Measurements from ENCODE around the gene BAD. TPM values are rescaled to one million over a fixed set of nuclear protein-coding genes. Genes with fewer than 3 reads are reported as not detected.

BAD gene
- total RNA-seq, 2 experiments from 2014 or later = 38.3 to 43.9 TPM

DNA sequence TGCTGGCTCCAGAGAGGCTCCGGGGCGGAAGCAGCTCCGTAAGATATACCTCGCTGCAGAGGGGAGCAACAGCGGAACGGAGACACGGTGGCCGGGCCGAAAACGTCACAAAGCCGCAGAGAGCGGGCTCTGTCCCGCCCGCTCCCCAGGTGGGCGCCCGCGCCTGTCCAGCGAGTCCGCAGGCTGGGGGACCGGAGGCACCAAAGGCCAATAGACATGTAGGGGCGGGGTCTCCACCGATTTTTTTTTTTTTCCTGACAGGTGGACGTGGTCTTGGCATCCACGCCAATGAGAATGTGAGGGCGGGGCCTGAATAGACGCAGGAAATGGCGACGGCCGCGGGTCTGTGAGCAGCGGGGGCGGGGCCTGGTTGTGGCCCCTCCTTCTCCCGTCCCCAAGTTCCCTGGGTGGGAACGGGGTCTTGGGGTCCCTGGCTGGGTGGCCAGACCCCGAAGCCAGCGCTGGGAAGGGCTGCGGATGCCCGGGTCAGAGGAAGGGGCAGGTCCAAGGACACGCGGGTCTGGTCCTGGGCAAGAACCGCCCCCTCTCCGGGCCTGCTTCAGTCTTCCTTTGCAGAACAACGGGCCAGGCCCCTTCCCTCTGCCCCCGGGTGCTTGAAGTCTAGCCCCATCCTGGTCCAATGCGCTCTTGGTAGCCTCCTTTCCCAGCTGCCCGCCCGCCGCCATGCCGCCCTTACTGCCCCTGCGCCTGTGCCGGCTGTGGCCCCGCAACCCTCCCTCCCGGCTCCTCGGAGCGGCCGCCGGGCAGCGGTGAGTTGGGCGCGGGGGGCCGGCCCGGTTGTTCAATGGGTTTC, 54.1 kb downstream of the BAD start, which contains the start of gene DNAJC4:
TSS of gene DNAJC4 (plus strand) at position 378 of the 814 bp plus-strand sequence. CDS start at position 685, 307 bp downstream.
- POLR2A ChIA-PET = interaction anchor here (0.6 to 2.7 kb wide), 6 partner anchors 10 to 1639 kb away, joined by 3 to 14 read pairs (median 4); partner anchors contain the start of genes FERMT3, FKBP2 and TUT1
- Mint-ChIP-seq H3K4me1 (ENCODE audit: low read depth) (peaks cover 59% of the 10 kb centered on the region), H3K27me3 (ENCODE audit: low read depth) (no peaks in the 10 kb centered on the region), H3K9me3 (ENCODE audit: insufficient read depth) (no peaks in the 10 kb centered on the region), H3K27ac (peak within 1 kb of the TSS; percentile 91), H3K4me3 (peak within 1 kb of the TSS; percentile 87), H3K36me3 (ENCODE audit: low read depth) (peaks cover 24% of the 10 kb centered on the region)
- ATAC-seq = peak; percentile 52
- peak; percentile 94 for DNase-seq
- CTCF ChIA-PET = interaction anchor here (0.8 to 5.9 kb wide), 6 partner anchors 10 to 74 kb away, joined by 3 to 40 read pairs (median 5); partner anchors contain the start of genes CATSPERZ and FERMT3

DNA sequence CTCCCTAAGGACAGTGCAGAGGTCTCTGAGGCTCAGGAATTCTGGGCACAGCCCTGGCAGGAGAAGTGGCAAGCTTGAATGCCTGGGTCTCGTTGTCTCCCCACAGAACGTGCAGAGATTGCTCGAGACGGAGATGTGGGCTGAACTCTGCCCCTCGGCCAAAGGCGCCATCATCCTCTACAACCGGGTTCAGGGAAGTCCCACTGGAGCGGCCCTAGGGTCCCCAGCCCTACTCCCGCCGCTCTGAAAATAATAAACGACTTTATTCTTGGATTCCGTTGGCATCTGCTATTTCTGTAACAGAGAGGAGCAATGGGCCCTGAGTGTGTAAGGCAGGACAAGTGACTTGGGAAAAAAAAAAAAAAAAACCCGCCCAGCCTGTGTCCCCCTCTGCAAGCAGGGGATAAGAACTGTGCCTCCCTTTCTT, 54.7 kb downstream of the BAD start:
- Mint-ChIP-seq H3K4me1 (ENCODE audit: low read depth) (peaks cover 60% of the 10 kb centered on the region), H3K27ac (peak overlapping the region; percentile 91), H3K27me3 (ENCODE audit: low read depth) (no peaks in the 10 kb centered on the region), H3K36me3 (ENCODE audit: low read depth) (peaks cover 21% of the 10 kb centered on the region), H3K9me3 (ENCODE audit: insufficient read depth) (no peaks in the 10 kb centered on the region), H3K4me3 (peak overlapping the region; percentile 87)
- ChIA-PET POLR2A (interaction anchor here (0.6 to 2.7 kb wide), 6 partner anchors 10 to 1638 kb away, joined by 3 to 14 read pairs (median 4); partner anchors contain the start of genes FERMT3, FKBP2 and TUT1), CTCF (interaction anchor here (0.8 to 5.9 kb wide), 5 partner anchors 14 to 75 kb away, joined by 3 to 40 read pairs (median 6); partner anchors contain the start of genes CATSPERZ and FERMT3)
- DNase-seq (no peak), ATAC-seq (no peak)

DNA sequence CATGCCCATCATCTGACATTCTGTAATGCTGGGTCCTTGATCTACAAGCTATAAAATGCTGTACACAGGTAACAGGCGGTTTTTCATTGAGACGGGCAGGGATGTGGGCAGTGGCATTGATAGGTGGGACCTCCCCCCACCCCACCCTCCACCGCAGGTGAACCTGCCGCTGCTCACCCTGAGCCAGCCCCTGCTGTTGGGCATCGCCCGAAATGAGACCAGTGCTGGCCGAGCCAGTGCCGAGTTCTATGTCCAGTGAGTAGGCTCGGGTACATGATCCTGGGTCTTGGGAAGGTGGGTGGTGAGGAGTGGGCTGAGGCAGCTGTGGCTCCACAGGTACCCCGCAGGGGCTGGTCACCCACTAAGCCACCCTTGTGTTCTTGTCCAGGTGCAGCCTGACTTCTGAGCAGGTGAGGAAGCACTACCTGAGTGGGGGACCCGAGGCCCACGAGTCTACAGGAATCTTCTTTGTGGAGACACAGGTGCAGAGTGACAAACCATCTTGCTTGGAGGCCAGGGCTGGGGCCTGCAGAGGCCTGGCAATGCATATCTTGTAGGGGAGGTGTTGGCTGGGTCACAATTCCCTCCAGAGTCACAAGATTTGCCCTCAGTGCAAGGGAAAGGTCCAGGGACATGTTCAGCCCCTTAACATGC, 55.2 kb downstream of the BAD start:
- H3K4me1 Mint-ChIP-seq (ENCODE audit: low read depth) = peaks cover 66% of the 10 kb centered on the region
- ATAC-seq (no peak), DNase-seq (no peak)
- ChIA-PET POLR2A (interaction anchor here (0.6 to 2.7 kb wide), 6 partner anchors 10 to 1638 kb away, joined by 3 to 14 read pairs (median 4); partner anchors contain the start of genes FERMT3 and TUT1), CTCF (interaction anchor here (0.8 to 5.9 kb wide), 6 partner anchors 15 to 75 kb away, joined by 3 to 40 read pairs (median 5); partner anchors contain the start of genes CATSPERZ and FERMT3)
- no peaks in the 10 kb centered on the region for H3K27me3 Mint-ChIP-seq (ENCODE audit: low read depth)
- H3K27ac Mint-ChIP-seq = peak overlapping the region; percentile 91
- H3K36me3 Mint-ChIP-seq (ENCODE audit: low read depth) = peaks cover 21% of the 10 kb centered on the region
- no peaks in the 10 kb centered on the region for H3K9me3 Mint-ChIP-seq (ENCODE audit: insufficient read depth)
- H3K4me3 Mint-ChIP-seq = peak overlapping the region; percentile 87

DNA sequence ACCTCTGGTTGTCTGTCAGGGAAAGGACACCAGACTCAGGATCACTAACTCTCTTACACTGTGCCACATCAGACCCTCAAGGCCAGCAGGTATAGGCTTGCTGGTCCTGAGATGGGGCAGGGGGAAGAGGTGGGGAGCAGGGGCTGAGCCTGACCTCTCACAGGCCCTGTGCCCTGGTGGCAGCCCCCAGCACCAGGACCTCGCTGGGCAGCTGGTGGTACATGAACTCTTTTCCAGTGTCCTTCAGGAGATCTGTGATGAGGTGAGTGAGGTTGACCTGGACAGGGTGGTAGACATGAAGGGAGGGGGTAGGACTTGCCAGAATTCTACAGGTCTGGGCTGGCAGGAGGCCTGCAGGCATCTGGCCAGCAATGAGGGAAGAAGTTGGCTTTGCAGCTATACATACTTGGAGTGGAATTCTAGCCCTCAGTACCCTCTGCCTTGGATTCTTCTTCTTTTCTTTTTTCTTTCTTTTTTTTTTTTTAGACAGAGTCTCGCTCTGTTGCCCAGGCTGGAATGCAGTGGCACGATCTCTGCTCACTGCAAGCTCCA, 57.0 kb downstream of the BAD start:
- no peak for ATAC-seq
- CTCF ChIA-PET = interaction anchor here (1.0 to 5.3 kb wide), 5 partner anchors 22 to 77 kb away, joined by 4 to 66 read pairs (median 5); partner anchors contain the start of genes ESRRA and FERMT3
- Mint-ChIP-seq H3K36me3 (ENCODE audit: low read depth) (peaks cover 29% of the 10 kb centered on the region), H3K27me3 (ENCODE audit: low read depth) (no peaks in the 10 kb centered on the region), H3K27ac (peak overlapping the region; percentile 91), H3K4me3 (peak overlapping the region; percentile 88), H3K9me3 (ENCODE audit: insufficient read depth) (no peaks in the 10 kb centered on the region), H3K4me1 (ENCODE audit: low read depth) (peaks cover 56% of the 10 kb centered on the region)
- no peak for DNase-seq
- POLR2A ChIA-PET = interaction anchor here (0.6 to 5.9 kb wide), 7 partner anchors 12 to 57 kb away, joined by 3 to 83 read pairs (median 8); partner anchors contain the start of genes BAD, FERMT3, FKBP2 and GPR137

DNA sequence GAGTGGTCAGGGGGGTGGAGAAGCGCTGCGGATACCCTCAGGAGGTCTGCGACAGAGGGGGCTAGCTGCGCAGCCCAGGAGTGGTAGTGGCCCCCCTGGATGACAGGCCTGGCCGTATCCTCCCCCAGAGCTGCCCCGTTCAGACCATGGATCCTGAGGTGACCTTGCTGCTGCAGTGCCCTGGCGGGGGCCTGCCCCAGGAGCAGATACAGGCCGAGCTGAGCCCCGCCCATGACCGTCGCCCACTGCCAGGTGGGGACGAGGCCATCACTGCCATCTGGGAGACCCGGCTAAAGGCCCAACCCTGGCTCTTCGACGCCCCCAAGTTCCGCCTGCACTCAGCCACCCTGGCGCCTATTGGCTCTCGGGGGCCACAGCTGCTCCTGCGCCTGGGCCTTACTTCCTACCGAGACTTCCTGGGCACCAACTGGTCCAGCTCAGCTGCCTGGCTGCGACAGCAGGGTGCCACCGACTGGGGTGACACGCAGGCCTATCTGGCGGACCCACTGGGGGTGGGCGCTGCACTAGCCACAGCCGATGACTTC, 57.9 kb downstream of the BAD start:
- Mint-ChIP-seq H3K9me3 (ENCODE audit: insufficient read depth) (no peaks in the 10 kb centered on the region), H3K27ac (peak overlapping the region; percentile 91), H3K4me1 (ENCODE audit: low read depth) (peaks cover 47% of the 10 kb centered on the region), H3K4me3 (peak overlapping the region; percentile 88), H3K27me3 (ENCODE audit: low read depth) (no peaks in the 10 kb centered on the region), H3K36me3 (ENCODE audit: low read depth) (peaks cover 28% of the 10 kb centered on the region)
- ChIA-PET CTCF (interaction anchor here (0.7 to 5.3 kb wide), 12 partner anchors 9 to 91 kb away, joined by 3 to 66 read pairs (median 4); partner anchors contain the start of genes ESRRA, FERMT3, PRDX5 and TRMT112), POLR2A (interaction anchor here (0.6 to 5.9 kb wide), 14 partner anchors 10 to 130 kb away, joined by 3 to 83 read pairs (median 8); partner anchors contain the start of genes BAD, FERMT3, FKBP2 and GPR137)
- DNase-seq (peak; percentile 79), ATAC-seq (peak; percentile 50)

DNA sequence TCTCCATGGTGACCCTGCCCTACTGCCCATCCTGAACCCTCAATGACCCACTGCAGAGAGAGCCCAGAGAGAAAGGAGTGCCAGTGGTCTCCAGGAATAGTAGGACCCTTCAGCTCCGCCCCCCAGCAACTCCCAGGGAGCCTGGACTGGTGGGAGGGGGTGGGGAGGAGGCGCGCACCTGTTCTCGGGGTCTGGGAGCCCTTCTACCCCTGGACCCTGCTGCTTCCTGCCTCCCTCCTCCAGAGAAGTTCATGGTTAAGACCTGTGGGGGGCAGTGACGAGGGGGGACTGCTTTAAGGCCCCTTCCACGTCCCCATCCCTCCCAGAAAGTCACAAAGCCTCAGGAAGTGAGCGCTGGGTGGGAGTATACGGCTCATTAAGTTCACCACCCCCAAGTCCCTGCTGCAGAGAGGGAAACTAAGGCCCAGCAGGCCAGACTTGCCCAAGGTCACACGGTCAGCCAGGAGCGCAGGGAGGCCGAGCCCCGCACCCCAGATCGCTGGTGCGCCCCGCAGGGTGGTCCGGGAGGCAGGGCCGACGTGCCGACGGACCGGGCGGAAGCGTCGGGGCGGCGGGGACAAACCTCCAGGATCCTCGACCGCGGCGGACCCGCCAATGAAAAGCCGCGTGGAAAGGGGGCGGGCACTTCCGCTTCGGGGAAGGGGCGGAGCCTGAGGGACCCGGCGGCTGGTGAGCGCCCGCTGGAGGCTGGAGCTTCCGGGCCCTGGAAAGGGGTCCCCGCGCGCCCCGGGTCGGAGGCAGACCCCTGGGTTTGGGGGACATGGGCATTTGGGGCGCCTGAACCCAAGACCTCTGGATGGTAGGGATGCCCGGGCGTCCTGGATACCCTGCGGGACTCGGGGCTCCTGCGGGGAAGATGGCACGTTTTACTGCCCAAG, 58.6 kb downstream of the BAD start, which contains the start of the genes NUDT22 and TRPT1:
TSS of gene NUDT22 (plus strand) at position 667 of the 899 bp plus-strand sequence. CDS start 379 bp downstream, outside the sequence.
TSS of gene TRPT1 (minus strand) at position 579 of the 899 bp plus-strand sequence. CDS start at position 253, 326 bp downstream.
- CTCF ChIA-PET = interaction anchor here (0.7 to 5.3 kb wide), 11 partner anchors 9 to 92 kb away, joined by 3 to 66 read pairs (median 5); partner anchors contain the start of genes ESRRA, FERMT3, PRDX5 and TRMT112
- peaks cover 42% of the 10 kb centered on the region for H3K4me1 Mint-ChIP-seq (ENCODE audit: low read depth)

DNA sequence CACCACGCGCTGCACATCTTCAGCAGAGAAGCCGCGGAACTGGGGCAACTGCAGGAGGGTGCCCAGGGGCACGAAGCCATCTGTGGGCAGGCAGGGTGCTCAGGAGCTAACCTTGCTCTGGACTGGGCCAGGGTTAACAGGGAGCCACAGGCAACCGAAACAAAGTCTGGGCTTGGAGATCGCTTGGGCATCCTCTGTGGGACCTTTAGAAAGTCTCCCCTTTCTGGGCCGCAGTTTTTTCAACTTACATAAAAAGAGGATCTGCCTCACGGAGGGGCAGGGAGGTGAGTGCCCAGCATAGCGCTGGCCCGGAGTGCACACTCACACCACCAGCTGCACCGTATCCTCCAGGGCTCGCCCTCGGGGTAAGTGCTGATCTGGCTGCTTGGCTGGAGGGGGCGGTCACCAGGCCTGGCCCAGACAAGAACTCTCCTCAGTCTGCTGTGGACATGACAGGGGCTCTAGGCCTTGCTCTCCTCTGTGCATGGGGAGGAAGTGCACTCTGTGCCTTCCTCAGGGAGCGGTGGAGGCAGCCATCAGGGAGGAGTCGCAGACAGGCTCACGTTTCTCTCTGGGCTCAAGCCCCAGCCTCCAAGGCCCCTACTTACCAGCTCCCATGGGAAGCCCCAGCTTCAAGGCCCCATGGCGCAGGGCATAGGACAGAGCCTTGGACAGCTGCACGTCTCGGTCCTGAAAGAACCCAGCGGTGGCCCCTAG, 59.4 kb downstream of the BAD start:
- Mint-ChIP-seq H3K27me3 (ENCODE audit: low read depth) (no peaks in the 10 kb centered on the region), H3K27ac (peak overlapping the region; percentile 88), H3K4me3 (peak overlapping the region; percentile 88), H3K36me3 (ENCODE audit: low read depth) (peaks cover 40% of the 10 kb centered on the region), H3K4me1 (ENCODE audit: low read depth) (peaks cover 40% of the 10 kb centered on the region), H3K9me3 (ENCODE audit: insufficient read depth) (no peaks in the 10 kb centered on the region)
- ATAC-seq (no peak), DNase-seq (no peak)
- POLR2A ChIA-PET = interaction anchor here (0.8 to 5.9 kb wide), 12 partner anchors 8 to 59 kb away, joined by 3 to 83 read pairs (median 4); partner anchors contain the start of genes BAD, FERMT3, FKBP2 and PPP1R14B
- CTCF ChIA-PET = interaction anchor here (3.3 to 5.3 kb wide), 2 partner anchors 19 to 79 kb away, joined by 12 to 66 read pairs; partner anchors contain the start of genes ESRRA and FERMT3

More for the DNA sequence above, 58.6 kb downstream of the BAD start, which contains the start of the genes NUDT22 and TRPT1:
- Mint-ChIP-seq H3K36me3 (ENCODE audit: low read depth) (peaks cover 33% of the 10 kb centered on the region), H3K9me3 (ENCODE audit: insufficient read depth) (no peaks in the 10 kb centered on the region), H3K27me3 (ENCODE audit: low read depth) (no peaks in the 10 kb centered on the region), H3K4me3 (peak within 1 kb of the TSS; percentile 88), H3K27ac (peak within 1 kb of the TSS; percentile 91)
- POLR2A ChIA-PET = interaction anchor here (0.6 to 5.9 kb wide), 16 partner anchors 9 to 130 kb away, joined by 3 to 83 read pairs (median 6); partner anchors contain the start of genes BAD, FERMT3, FKBP2 and GPR137
- ATAC-seq (peak; percentile 68), DNase-seq (peak; percentile 95)

DNA sequence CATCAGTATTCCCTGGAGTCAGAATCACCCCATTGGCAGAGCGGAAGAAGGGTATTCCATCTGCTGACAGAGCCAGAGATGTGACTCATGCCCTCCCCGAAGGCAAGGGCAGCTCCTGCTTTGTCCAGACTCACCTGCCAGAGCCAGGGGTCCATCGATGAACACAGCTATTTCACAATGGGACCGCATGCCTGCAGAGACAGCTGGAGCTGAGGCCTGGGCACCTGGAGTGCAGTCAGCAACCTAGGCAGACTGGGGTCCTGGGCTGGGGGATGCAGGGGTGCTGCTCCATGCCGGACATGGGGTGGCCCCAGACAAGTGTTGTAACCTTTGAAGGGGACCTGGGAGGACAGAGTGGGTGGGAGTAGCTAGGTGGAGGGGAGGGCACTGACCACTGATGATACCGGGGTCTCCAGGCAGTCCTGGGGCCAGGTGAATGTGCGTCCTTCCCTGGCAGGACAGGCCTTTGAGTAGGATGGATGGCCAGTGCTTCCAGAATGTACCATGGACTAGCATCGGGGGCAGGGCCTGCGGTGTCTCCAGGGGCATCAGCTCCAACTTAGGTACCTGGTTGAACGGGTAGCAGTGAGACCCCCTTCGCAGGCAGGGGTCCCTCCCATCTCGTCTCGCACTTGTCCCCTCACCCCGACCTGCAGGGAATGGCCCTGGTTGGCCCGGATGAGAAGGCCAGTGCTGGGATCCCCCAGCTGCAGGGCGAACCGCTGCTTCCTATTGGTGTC, 60.1 kb downstream of the BAD start:
- H3K9me3 Mint-ChIP-seq (ENCODE audit: insufficient read depth) = no peaks in the 10 kb centered on the region
- peak overlapping the region; percentile 88 for H3K4me3 Mint-ChIP-seq
- ChIA-PET POLR2A (interaction anchor here (0.7 to 5.9 kb wide), 13 partner anchors 9 to 60 kb away, joined by 3 to 83 read pairs (median 4); partner anchors contain the start of genes BAD, FERMT3, FKBP2 and PPP1R14B), CTCF (interaction anchor here (0.6 to 5.3 kb wide), 3 partner anchors 10 to 26 kb away, joined by 3 to 66 read pairs (median 5); partner anchors contain the start of gene FERMT3)
- DNase-seq (no peak), ATAC-seq (no peak)
- peak overlapping the region; percentile 88 for H3K27ac Mint-ChIP-seq
- no peaks in the 10 kb centered on the region for H3K27me3 Mint-ChIP-seq (ENCODE audit: low read depth)
- H3K4me1 Mint-ChIP-seq (ENCODE audit: low read depth) = peaks cover 33% of the 10 kb centered on the region
- peaks cover 36% of the 10 kb centered on the region for H3K36me3 Mint-ChIP-seq (ENCODE audit: low read depth)
